Measurements from ENCODE around the gene C18orf63. TPM values are rescaled to one million over a fixed set of nuclear protein-coding genes. Genes with fewer than 3 reads are reported as not detected.

C18orf63 gene
- total RNA-seq, 6 donors from 2014 or later = under 0.01 to 1.6 (median 0.22) TPM

DNA sequence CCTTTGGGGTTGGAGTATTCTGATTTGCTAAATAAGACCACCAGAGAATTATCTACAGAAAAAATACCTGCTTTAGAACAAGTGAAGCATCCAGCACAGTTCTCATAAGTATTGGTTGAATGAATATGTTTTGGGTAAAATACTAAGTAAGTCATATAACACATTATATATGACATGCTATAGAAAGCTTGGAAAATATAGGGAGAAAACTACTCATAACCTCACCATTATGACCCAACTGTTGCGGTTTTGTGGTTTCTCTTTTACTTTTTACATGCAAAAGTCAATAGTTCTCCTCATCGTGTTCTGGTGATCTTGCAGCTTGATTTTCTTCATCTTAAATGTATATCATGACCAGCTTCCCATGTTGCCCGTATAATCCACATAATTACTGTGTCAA is 75.3 kb downstream of the C18orf63 start:
- H3K4me1 ChIP-seq = peaks cover 0 to 6% (median under 1%) of the 10 kb centered on the region in 4 donors
- no peaks in the 10 kb centered on the region for H3K27me3 ChIP-seq
- ATAC-seq (ENCODE audit: low FRiP score in 2 of 2) (no peak), DNase-seq (no peak)
- no peaks in the 10 kb centered on the region for H3K36me3 ChIP-seq
- H3K4me3 ChIP-seq = no peak overlapping the region
- H3K9me3 ChIP-seq = no peaks in the 10 kb centered on the region
- no peak overlapping the region for H3K27ac ChIP-seq
- no peak for TF ChIP-seq POLR2AphosphoS5 (IDR thresholded peaks at IDR 0.05)
- TF ChIP-seq, protein P1, sequence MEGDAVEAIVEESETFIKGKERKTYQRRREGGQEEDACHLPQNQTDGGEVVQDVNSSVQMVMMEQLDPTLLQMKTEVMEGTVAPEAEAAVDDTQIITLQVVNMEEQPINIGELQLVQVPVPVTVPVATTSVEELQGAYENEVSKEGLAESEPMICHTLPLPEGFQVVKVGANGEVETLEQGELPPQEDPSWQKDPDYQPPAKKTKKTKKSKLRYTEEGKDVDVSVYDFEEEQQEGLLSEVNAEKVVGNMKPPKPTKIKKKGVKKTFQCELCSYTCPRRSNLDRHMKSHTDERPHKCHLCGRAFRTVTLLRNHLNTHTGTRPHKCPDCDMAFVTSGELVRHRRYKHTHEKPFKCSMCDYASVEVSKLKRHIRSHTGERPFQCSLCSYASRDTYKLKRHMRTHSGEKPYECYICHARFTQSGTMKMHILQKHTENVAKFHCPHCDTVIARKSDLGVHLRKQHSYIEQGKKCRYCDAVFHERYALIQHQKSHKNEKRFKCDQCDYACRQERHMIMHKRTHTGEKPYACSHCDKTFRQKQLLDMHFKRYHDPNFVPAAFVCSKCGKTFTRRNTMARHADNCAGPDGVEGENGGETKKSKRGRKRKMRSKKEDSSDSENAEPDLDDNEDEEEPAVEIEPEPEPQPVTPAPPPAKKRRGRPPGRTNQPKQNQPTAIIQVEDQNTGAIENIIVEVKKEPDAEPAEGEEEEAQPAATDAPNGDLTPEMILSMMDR (IDR thresholded peaks at IDR 0.05) = no peak
- no peak for TF ChIP-seq EP300 (IDR thresholded peaks at IDR 0.05)
- TF ChIP-seq POLR2A (IDR thresholded peaks at IDR 0.05) = no peak
- WGBS, 2 donors = 66 to 82% methylated on average over 3 of the region's 3 CpGs

DNA sequence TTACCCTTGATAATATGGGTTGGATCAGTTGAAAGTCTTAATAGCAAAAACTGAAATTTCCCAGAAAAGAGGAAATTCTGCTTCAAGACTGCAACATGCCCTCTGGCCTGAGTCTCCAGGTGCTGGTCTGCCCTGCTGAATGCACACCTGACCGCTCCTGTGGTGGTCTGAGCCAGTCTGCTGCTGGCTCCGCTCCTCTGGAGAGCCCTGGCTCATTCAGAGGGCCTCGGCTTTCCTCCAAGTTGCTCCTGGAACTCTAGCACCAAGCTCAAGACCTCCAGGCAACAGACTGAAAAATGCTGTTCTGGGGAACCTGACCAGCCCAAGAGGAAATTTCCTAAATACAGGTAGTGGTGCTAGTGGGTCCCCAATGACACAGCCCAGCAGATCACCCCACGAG is 76.7 kb downstream of the C18orf63 start:
- Histone ChIP-seq H3K36me3 (no peaks in the 10 kb centered on the region), H3K27me3 (no peaks in the 10 kb centered on the region), H3K9me3 (no peaks in the 10 kb centered on the region), H3K4me1 (peaks cover 5 to 19% (median 12%) of the 10 kb centered on the region in 4 donors), H3K27ac (no peak overlapping the region), H3K4me3 (no peak overlapping the region)
- TF ChIP-seq POLR2AphosphoS5 (IDR thresholded peaks at IDR 0.05) = no peak
- no peak for TF ChIP-seq POLR2A (IDR thresholded peaks at IDR 0.05)
- TF ChIP-seq, protein P1 (IDR thresholded peaks at IDR 0.05) = no peak
- no peak for TF ChIP-seq EP300 (IDR thresholded peaks at IDR 0.05)
- no peak for DNase-seq
- WGBS, 2 donors = 85 to 95% methylated on average over 4 of the region's 4 CpGs
- no peak for ATAC-seq (ENCODE audit: low FRiP score in 2 of 2)

DNA sequence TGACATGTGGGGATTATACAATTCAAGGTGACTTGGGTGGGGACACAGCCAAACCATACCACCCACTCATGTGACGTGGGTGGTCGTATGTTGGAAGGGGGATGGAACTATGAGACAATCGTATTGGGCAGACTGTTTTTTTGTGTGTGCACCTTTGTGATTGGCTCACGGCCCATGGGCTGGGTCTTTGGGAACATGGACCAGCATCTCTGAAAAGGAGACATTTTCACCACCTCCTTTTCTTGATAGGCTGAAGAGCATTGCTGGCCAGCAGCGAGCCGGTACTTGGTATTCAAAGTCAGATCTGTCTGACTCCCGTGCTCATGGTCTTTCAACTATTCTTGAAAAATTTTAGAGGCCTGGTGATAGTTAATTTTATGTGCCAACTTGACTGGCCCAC is 79.4 kb downstream of the C18orf63 start:
- no peak for ATAC-seq (ENCODE audit: low FRiP score in 2 of 2)
- H3K27me3 ChIP-seq = no peaks in the 10 kb centered on the region
- no peak overlapping the region for H3K27ac ChIP-seq
- DNase-seq = no peak
- TF ChIP-seq, protein P1 (IDR thresholded peaks at IDR 0.05) = no peak
- TF ChIP-seq POLR2A (IDR thresholded peaks at IDR 0.05) (no peak), EP300 (IDR thresholded peaks at IDR 0.05) (no peak), POLR2AphosphoS5 (IDR thresholded peaks at IDR 0.05) (no peak)
- WGBS, 2 donors = 88 to 96% methylated on average over 7 of the region's 7 CpGs
- no peaks in the 10 kb centered on the region for H3K36me3 ChIP-seq
- peaks cover 5 to 35% (median 17%) of the 10 kb centered on the region in 4 donors for H3K4me1 ChIP-seq
- no peak overlapping the region for H3K4me3 ChIP-seq
- H3K9me3 ChIP-seq = no peaks in the 10 kb centered on the region

DNA sequence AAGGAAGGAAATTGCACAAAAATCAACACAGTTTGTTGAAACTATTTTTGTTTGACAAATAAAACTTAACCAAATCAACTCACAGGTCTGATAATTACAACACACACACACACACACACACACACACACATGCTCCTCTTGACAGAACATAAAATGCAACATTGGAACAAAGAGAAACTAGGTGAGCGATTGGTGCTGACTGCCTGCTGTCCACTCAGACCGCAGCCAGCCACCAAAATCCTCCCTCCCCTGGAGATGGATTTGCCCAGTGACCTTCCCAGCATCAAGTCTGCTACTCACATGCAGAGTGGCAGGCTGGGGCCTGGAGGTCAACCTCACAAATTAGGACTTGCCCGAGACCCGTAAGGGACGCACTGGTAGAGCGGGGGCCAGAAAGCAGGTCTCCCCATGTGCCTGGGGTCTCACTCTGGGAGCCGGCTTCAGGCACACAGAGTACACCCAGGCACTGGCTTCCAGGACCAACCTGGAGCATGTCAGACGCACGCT is 80.1 kb downstream of the C18orf63 start:
- DNase-seq (peak in 1 of 2 donors; percentile 45), ATAC-seq (ENCODE audit: low FRiP score in 2 of 2) (no peak)
- WGBS, 2 donors = 58 to 74% methylated on average over 5 to 9 of the region's 9 CpGs
- Histone ChIP-seq H3K4me1 (peaks cover 5 to 35% (median 17%) of the 10 kb centered on the region in 4 donors), H3K27ac (peak overlapping the region in 3 of 4 donors; percentile 17 to 62 (median 36)), H3K36me3 (no peaks in the 10 kb centered on the region), H3K4me3 (no peak overlapping the region), H3K9me3 (no peaks in the 10 kb centered on the region), H3K27me3 (no peaks in the 10 kb centered on the region)
- no peak for TF ChIP-seq POLR2AphosphoS5 (IDR thresholded peaks at IDR 0.05)
- TF ChIP-seq, protein P1 (IDR thresholded peaks at IDR 0.05) = no peak
- no peak for TF ChIP-seq EP300 (IDR thresholded peaks at IDR 0.05)
- TF ChIP-seq POLR2A (IDR thresholded peaks at IDR 0.05) = no peak

Measured in upper lobe of left lung (tissue), 6 donors.